Neutrophil (primary cell): ENCODE data around the gene SMOC2.

Experiments
- H3K27ac ChIP-seq: fragments of 200-600 bp; sonication (generic); 2 replicates; pipeline ENCODE4 v1.5.1; 2016; ENCODE audit warnings: mild to moderate bottlenecking, moderate library complexity
- H3K27me3 ChIP-seq: fragments of 200-600 bp; sonication (generic); 2 replicates; pipeline ENCODE4 v1.6.0; 2016; ENCODE audit warnings: mild to moderate bottlenecking
- H3K36me3 ChIP-seq: fragments of 200-600 bp; sonication (generic); 2 replicates; pipeline ENCODE4 v1.5.1; 2017
- H3K4me1 ChIP-seq, 2 experiments: fragments of 200-600 bp in 1 of 2; sonication (generic) in 1 of 2; 1 replicate in 1 of 2; 2 replicates in 1 of 2; pipeline versions ENCODE4 v1.5.1 to v1.6.1; 2013 to 2016; ENCODE audit warnings: low read depth in 1 of 2, low read length in 1 of 2, mild to moderate bottlenecking in 1 of 2, moderate library complexity in 1 of 2; ENCODE audit not compliant: control insufficient read depth in 1 of 2, insufficient read depth in 1 of 2
- H3K4me3 ChIP-seq, 2 experiments: fragments of 200-600 bp in 1 of 2; sonication (generic) in 1 of 2; 1 replicate in 1 of 2; 2 replicates in 1 of 2; pipeline ENCODE4 v1.5.1; 2013 to 2016; ENCODE audit warnings: low read depth in 1 of 2, low read length in 1 of 2, mild to moderate bottlenecking in 1 of 2, moderate library complexity in 1 of 2
- H3K9me3 ChIP-seq: fragments of 200-600 bp; sonication (generic); 2 replicates; pipeline ENCODE4 v1.5.1; 2016
- CTCF ChIP-seq: fragments of 200-600 bp; sonication (generic); IDR thresholded peaks from 2 replicates; pipeline ENCODE4 v1.5.1; 2016; ENCODE audit warnings: antibody characterized with exemption

The SMOC2 gene

GRCh38 chr6:168530653-168531071, 89.7 kb downstream of the SMOC2 start:
- Histone ChIP-seq H3K4me3 (no peak overlapping the region), H3K9me3 (no peaks in the 10 kb centered on the region), H3K36me3 (no peaks in the 10 kb centered on the region), H3K27ac (no peak overlapping the region), H3K4me1 (no peaks in the 10 kb centered on the region), H3K27me3 (peaks cover 12% of the 10 kb centered on the region)
- TF ChIP-seq CTCF, result no peak

- no peak for TF ChIP-seq CTCF
- Histone ChIP-seq H3K27me3 (peaks cover 12% of the 10 kb centered on the region), H3K27ac (no peak overlapping the region), H3K4me3 (no peak overlapping the region), H3K9me3 (no peaks in the 10 kb centered on the region), H3K36me3 (no peaks in the 10 kb centered on the region), H3K4me1 (no peaks in the 10 kb centered on the region)
These were observed 91.1 kb downstream of the SMOC2 start for GRCh38 chr6:168532070-168532469.

GRCh38 chr6:168533414-168533813, 92.4 kb downstream of the SMOC2 start:
- no peak overlapping the region for H3K4me3 ChIP-seq
- peaks cover 12% of the 10 kb centered on the region for H3K27me3 ChIP-seq
- H3K9me3 ChIP-seq, result no peaks in the 10 kb centered on the region
- no peak for TF ChIP-seq CTCF
- H3K27ac ChIP-seq, result no peak overlapping the region
- H3K4me1 ChIP-seq, result no peaks in the 10 kb centered on the region
- H3K36me3 ChIP-seq, result no peaks in the 10 kb centered on the region

GRCh38 chr6:168534265-168534664, 93.3 kb downstream of the SMOC2 start:
- Histone ChIP-seq H3K4me3 (no peak overlapping the region), H3K4me1 (no peaks in the 10 kb centered on the region), H3K9me3 (no peaks in the 10 kb centered on the region), H3K27ac (no peak overlapping the region), H3K27me3 (peaks cover 12% of the 10 kb centered on the region), H3K36me3 (no peaks in the 10 kb centered on the region)
- TF ChIP-seq CTCF, result no peak

DNA sequence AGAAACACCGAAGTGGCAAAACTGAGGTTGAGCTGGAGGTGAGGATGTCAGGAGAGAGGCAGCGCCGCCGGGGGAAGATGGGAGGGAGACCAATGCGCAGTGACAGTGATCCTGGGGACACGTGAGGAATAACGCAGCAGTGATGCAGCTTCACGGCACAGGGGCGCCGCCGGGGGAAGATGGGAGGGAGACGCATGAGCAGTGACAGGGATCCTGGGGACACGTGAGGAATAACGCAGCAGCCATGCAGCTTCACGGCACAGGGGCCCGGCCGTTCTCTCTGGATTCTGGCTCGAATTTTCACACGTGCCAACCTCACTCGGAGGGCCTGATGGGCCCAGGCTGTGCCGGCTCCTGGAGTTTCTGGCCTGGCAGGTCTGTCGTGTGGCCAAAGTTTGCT, 94.7 kb downstream of the SMOC2 start:
- no peak overlapping the region for H3K27ac ChIP-seq
- TF ChIP-seq CTCF, result no peak
- H3K4me1 ChIP-seq, result no peaks in the 10 kb centered on the region
- H3K9me3 ChIP-seq, result no peaks in the 10 kb centered on the region
- peaks cover 12% of the 10 kb centered on the region for H3K27me3 ChIP-seq
- no peaks in the 10 kb centered on the region for H3K36me3 ChIP-seq
- no peak overlapping the region for H3K4me3 ChIP-seq

- H3K27me3 ChIP-seq, result peaks cover 12% of the 10 kb centered on the region
- no peak overlapping the region for H3K4me3 ChIP-seq
- no peaks in the 10 kb centered on the region for H3K36me3 ChIP-seq
- H3K27ac ChIP-seq, result no peak overlapping the region
- no peaks in the 10 kb centered on the region for H3K9me3 ChIP-seq
- H3K4me1 ChIP-seq, result no peaks in the 10 kb centered on the region
- no peak for TF ChIP-seq CTCF
These were observed 95.2 kb downstream of the SMOC2 start for GRCh38 chr6:168536196-168536595.
